Activated naive CD4-positive, alpha-beta T cell (primary cell): ENCODE results near the gene GPR176.

Experiments
- DNase-seq, 4 experiments: peaks; one replicate each; lab custom pipeline; 2025; lab: John Stamatoyannopoulos, UW

Gene GPR176

DNA sequence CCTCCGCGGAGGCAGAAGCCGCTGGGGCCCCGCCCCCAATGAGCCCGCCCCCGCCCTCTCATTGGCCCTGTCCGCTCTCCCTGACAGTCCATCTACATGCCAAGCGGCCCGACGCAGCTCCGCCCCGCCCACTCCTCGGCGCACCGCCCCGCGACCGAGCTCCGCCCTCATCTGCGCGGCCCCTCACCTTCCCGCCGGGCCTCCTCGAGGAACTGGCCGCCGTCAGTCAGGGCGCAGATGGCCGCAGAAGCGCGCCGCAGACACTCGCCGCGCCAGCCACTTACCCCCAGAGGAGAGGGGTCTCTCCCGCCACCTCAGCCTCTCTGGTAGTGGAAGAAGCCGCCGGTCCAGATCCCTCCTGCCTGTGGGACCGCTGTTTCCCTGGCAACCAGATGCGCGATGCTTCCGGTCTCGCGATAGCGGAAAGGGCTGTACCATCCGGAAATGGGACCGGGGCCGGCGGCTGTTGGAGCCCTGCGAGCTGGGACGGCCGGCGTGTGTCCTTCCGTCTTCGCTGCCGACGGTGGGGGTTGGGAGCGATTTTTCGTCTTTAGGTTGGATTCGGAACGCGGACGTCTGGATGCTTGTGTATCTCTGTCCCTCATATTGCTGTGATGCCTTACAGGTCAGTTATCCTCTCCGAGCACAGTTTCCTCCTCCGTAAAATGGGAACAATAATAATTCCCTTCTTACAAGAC, 137.5 kb downstream of the GPR176 start, which contains the start of gene FSIP1:
FSIP1 (minus strand) TSS at position 401 of the 698 bp plus-strand sequence. CDS start 6,317 bp downstream, outside the sequence.
- peak; percentile 84 to 97 (median 92) for DNase-seq

DNA sequence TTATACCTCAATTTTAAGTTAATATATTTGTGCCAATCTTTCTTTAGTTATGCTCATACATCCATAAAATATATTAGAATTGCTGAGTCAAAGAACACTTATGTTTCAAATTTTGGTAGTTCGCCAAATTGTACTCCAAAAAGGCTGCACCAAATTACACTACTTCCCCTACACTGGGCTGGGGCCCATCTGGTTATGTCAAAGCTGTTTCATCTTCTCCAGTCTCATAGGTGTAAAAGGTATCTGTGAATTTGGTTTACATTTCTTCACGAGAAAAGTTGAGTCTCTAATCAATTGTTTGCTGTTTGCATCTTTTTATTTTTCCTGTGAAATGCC, 138.1 kb downstream of the GPR176 start:
- no peak for DNase-seq

DNA sequence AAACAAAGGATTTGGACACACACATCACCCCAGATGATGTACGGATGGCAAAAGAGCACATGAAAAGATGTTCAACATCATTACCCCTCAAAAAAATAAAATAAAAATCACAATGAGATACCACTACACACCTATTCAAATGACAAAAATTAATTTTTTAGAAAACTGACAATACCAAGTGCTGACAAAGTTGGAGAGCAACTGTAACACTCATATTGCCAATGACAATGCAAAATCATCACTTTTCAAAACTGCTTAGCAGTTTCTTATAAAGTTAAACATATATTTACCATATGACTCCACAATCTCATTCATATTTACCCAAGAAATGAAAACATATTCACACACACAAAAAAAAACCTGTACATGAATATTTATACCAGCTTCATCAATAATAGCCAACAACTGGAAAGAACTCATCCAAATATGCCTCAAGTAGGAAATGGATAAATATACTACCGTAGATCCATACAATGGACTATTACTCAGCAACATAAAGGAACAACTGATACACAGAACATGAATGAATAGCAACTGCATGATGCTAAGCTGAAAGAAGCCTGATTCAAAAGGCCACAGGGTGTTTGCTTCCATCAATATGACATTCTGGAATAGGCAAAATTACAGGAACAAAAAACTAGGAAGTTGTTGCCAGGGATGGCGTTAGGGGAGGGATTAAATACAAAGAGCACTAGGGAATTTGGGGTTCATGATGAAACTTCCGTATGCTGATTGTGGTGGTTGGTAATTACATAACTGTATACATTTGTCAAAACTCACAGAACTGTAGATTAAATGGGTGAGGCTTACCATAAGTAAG, 138.7 kb downstream of the GPR176 start:
- DNase-seq: no peak

DNA sequence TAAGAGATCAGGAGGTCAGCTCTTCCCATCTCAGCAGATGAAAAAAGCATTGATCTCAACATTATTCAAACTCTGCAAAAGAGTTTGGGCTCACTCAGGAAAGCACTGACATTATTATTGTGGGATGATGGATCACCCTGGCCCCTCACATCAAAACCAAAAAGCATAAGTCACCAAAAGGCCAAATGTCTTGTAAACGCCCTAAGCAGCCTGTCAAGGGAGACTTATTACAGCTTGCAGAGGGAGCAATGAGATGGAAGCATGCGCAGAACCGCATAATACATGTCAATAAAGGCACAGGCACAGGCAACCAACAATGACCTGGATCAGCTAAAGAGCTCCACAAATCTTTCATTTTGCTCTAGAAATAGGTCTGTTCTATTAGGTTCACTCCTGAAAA, 142.0 kb downstream of the GPR176 start:
- no peak for DNase-seq

DNA sequence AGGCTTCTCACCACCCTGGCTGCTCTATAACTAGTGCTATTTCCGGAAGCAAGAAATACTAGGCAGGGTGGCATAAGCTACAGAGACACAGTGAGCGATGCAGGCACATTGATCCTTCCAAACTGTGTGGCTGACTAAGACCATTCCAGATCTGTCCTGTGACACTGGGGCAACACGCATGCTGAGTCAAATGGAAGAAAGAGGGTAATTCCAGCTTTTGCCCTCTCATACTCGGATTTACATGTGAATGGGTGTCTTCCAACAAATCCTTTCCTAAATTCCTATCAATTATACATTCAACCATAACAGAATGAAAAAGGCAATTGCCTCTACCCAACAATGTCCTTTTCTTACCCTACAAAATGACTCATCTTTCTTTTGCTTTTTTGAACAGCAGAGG, 142.6 kb downstream of the GPR176 start:
- no peak for DNase-seq

DNA sequence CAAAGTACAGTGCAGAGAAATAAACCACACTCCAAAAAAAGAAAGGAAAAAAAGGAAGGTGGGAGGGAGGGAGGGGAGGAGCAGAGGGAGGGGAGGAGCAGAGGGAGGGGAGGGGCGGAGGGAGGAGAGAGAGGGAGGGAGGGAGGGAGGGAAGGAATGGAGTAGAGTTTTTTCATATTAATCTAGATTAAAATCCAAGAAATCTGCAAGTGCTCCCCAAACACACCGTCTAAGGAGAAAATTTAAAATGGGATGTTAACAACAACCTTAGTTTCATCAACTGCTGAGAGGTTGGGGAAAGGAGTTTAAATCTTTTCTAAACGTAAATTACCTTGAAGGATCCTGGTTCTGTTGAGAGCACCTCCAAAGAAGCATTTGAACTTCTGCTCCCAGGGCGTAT, 144.0 kb downstream of the GPR176 start:
- DNase-seq: no peak

DNA sequence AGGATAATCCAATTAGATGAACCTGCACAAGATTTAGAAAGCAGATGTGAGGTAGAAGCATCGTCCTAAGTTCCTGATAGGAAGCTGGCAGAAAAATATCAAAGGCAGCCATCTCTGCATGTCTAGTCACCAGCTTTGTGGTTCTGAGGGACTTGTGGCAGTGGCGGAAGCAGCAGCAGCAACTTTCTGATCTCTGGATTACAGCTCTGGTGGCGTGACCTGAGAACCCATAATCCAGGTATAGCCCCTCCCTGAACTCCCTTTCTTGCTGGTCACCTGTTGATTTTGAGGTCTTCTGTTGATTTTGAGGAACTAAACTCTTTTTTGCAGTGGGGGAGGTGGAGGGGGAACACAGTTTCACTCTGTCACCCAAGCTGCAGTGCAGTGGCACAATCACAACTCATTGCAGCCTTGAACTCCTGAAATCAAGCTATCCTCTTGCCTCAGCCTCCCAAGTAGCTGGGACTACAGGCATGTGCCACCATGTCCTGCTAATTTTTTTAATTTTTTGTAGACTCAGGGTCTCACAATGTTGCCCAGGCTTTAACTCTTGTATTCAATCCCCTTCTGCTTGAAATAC, 145.3 kb downstream of the GPR176 start:
- peak in 1 of 4 experiments; percentile 3 for DNase-seq

DNA sequence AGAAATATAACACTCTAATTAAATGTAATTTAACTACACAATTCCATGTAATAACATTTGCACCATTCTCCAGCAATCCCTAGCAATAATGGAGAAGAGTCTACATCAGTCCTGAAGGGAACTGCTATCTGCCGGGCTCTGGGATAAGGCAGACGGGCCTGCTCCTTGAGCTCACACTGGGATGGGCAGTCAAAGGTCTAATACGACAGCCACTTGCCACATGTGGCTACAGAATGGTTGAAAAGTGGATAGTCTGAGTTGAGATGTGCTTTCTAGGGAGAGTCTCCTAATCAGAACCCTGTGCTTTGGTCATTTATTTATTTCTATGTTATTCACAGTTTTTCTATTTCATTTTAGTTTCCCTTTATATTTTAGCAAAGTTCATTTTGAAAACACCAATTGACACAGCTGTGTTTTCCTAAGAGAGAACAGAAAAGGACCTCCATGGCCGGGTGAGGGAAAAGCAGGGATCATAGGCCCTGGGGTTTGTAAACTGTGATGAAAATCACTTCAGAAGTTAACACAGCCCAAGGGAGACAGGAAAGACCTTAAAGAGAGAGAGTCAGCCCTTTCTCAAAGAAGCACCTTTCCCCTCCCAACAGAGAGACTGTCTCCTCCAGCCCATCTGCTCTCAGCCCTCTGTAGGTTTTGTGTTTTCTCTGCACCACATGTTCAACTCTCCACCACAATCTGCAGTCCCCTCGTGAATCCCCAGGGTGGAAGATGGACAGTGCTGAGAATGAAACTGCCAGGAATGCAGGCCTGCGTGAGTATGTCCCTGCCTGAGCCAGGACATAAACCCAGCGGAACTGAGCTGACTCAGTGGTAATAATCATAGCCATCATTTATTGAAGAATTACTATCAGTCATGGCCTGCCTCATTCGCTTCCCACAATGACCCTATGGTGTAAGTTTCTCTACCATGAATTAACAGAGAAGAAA, 149.0 kb downstream of the GPR176 start:
- DNase-seq: no peak

DNA sequence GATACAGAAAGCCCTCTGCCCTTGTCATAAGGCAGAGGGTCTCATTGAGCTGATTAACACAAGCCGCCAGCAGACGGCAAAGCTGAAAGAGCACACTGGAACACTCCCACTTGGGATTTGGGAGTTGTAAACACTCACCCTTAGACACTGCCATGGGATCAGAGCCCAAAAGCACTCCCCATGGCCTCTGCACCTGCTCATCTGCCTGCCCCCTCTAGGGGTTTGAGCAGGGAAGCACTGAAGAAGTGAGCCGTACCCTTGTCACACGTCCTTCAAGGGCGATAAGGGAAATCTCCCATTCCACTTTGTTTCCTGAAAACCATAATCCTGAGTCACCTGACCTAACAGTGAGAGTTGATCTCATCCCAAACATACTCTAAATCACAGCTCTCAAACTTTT, 152.1 kb downstream of the GPR176 start:
- DNase-seq: no peak

DNA sequence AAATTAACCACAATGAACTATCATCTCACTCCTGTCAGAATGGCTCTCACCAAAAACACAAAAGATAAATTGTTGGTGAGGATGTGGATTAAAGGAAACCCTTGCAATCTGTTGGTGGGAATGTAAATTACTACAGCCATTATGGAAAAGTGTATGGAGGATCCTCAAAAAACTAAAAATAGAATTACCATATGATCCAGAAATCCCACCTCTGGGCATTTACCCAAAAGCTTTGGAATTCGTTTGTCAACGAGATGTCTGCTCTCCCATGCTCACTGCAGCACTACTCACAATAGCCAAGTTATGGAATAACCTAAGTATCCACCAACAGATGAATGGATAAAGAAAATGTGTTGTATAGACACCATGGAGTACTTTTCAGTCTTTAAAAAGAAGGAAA, 159.1 kb downstream of the GPR176 start:
- DNase-seq: no peak

DNA sequence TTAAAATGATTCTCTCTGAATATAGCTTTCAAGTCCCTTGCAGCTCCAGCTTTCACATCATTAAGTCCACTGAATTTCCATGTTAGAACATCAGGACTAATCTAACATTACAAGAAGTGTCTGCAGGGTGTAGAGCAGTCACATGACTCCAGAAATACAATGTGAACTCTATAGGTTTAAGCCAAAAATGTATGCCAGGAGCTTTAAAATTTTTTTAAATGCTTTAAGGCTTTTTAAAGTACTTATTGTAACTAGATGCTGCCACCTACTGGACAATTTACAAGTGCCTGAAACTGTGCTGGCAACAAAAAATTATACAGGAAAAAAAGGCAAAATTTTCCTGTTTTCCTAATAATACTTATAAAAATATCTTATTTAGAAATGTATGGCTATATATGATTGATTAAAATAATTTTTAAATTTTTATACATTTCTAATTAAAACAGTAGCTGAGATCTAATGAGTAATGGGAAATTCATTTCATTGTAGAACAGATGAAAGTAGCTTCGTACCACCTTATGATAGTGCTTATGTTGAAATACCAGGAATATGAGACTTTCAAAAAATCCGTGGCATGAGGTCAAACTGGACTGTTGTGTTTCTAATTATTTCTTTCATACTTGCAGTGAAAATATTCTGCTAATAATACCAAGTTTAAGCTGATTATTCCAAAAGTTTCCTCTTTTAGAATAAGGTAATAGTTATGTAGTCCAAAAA, 163.1 kb downstream of the GPR176 start:
- DNase-seq: no peak

DNA sequence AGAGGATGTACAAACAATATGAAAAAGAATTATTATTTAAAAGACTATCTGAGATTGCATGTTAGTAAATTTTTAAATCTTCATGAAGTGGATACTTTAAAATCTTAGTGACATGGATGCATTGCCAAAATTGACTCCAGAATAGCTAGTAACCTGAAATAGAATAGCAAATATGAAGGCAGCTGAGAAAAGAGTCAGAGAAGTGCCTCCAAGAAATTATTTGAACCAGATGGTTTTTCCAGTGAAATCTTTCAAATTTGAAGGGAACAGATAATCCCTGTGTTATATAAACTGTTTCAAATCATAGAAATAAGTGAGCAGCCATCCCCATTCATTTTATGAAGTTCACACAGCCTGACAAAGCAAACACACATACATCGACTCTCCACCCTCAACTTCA, 167.1 kb downstream of the GPR176 start:
- no peak for DNase-seq

DNA sequence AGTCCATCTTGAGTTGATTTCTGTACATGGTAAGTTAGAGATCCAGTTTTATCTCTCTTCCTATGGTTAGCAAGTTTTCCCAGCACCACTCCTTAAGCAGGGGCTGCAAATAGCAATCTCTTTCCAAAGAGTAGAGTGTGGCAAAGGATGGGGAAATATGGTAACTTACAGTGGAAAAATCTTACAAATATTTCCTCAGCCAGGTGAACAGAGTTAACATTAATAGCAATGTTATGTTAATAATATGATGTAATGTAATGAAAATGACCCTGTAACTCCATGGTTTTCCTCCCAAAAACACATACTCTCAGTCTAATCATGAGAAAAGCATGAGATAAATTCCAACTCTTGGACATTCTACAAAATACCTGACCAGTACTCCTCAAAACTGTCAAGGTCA, 167.8 kb downstream of the GPR176 start:
- no peak for DNase-seq
